Eye (tissue), 1 donor: ENCODE data around the gene AIFM3.
"Not testable (repeated sequence)": the region's sequence is repeated elsewhere in the genome, so short reads cannot be mapped to it uniquely, and the experiment has no call there.

Source experiments
- DNase-seq: peaks from one replicate; pipeline ENCODE4 v3.0.0-alpha.2; 2015

The AIFM3 gene, protein sequence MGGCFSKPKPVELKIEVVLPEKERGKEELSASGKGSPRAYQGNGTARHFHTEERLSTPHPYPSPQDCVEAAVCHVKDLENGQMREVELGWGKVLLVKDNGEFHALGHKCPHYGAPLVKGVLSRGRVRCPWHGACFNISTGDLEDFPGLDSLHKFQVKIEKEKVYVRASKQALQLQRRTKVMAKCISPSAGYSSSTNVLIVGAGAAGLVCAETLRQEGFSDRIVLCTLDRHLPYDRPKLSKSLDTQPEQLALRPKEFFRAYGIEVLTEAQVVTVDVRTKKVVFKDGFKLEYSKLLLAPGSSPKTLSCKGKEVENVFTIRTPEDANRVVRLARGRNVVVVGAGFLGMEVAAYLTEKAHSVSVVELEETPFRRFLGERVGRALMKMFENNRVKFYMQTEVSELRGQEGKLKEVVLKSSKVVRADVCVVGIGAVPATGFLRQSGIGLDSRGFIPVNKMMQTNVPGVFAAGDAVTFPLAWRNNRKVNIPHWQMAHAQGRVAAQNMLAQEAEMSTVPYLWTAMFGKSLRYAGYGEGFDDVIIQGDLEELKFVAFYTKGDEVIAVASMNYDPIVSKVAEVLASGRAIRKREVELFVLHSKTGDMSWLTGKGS

GRCh38 chr22:20966883-20967696 is at the start of gene AIFM3:
Gene AIFM3, plus strand, starts transcription at chr22:20967255. Its CDS starts 690 bp downstream, at chr22:20967945.
- DNase-seq: no peak

GRCh38 chr22:20918663-20919218 is 48.3 kb upstream of the AIFM3 start:
- DNase-seq: peak; percentile 22

GRCh38 chr22:20919718-20920117 is 47.3 kb upstream of the AIFM3 start:
- peak; percentile 25 for DNase-seq

DNA sequence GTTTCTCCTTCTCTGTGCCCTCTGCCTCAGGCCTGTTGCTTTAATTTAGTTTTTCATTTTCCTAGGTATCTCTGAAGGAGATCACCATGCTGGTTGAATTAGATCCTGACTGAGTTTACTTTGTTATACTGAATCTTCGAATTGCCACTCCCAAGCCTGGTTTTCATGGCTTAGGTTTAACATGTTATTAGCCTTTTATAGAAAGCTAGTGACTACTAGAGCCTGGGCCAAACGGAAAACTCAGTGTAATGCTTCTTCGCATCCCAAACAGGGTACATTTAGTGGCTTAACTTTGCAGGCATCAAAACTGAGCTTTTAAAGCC is 46.2 kb upstream of the AIFM3 start:
- DNase-seq: no peak

GRCh38 chr22:20922141-20922751 is 44.8 kb upstream of the AIFM3 start:
- DNase-seq: peak; percentile 32

GRCh38 chr22:20926243-20926642 is 40.8 kb upstream of the AIFM3 start:
- DNase-seq: no peak

GRCh38 chr22:20927940-20928572 is 39.0 kb upstream of the AIFM3 start:
- no peak for DNase-seq

- no peak for DNase-seq
Measured at GRCh38 chr22:20928573-20928967, 38.5 kb upstream of the AIFM3 start.

GRCh38 chr22:20930004-20930403 is 37.1 kb upstream of the AIFM3 start:
- DNase-seq: no peak

GRCh38 chr22:20930435-20930834 is 36.6 kb upstream of the AIFM3 start:
- not testable (repeated sequence) for DNase-seq

GRCh38 chr22:20931126-20931654 is 35.9 kb upstream of the AIFM3 start:
- DNase-seq: no peak

GRCh38 chr22:20933910-20934309 is 33.1 kb upstream of the AIFM3 start:
- no peak for DNase-seq

GRCh38 chr22:20935049-20935448 is 32.0 kb upstream of the AIFM3 start:
- DNase-seq: not testable (repeated sequence)

GRCh38 chr22:20935780-20936539 is 31.1 kb upstream of the AIFM3 start:
- not testable (repeated sequence) for DNase-seq

DNA sequence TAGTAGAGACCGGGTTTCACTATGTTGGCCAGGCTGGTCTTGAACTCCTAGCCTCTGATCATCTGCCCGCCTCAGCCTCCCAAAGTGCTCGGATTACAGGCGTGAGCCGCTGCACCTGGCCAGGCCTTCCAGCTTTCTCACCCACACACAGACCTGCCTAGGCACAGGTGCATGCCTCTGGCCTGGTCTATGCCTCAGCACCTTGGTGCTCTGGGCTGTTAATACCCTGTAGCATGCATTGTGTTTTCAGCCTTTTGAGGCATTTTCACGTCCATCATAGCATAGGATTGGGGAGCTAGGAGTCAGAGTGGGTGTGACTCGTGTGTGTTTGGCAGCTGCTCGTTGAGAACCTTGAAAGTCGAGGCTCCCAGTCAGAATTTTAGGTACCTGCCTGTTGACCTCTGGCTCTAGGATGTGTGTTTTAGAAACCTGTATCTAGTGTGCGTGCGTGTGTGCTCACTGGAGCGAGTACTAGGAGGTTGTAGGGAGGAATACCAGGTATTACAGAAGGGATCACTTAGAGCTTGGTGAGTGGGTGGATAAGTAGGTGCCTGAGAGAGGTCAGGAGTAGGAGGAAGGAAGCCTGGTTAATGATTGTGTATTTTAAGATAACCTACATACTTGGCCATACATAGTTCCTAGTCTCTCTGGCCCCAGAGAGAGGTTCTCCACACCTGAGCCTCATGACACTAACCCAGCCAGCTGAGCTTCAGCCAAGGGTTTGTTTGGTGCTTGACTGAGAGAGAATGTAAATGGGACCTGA is 29.8 kb upstream of the AIFM3 start:
- no peak for DNase-seq

GRCh38 chr22:20937794-20938671 is 29.0 kb upstream of the AIFM3 start:
- no peak for DNase-seq

- DNase-seq: not testable (repeated sequence)
Measured at GRCh38 chr22:20939457-20940185, 27.4 kb upstream of the AIFM3 start.

DNA sequence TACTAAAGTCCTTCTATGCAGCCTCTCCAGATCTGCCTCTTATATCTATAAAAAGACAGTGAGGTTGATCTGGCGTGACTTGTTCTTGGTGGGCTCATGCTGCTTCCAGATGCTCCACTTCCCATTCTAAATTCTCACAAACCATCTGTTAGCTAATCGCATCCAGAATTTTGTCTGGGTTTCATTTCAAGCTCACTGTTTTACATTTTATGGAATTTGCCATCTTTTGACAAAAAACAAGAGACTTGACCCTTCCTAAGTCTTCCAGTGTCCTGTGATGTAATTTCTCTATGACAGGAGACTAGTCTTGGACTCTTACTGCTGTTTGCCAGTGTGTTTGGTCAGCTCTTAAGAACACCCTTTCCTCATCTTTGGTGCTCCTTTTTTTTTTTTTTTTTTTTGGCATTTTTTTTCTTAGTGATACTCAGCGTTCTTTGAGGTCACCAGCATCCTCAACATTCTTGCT is 26.8 kb upstream of the AIFM3 start:
- DNase-seq: peak; percentile 56
